Pancreas (tissue), 10 donors: ENCODE data around the gene ZSCAN20. TPM values are rescaled to one million over a fixed set of nuclear protein-coding genes. Genes with fewer than 3 reads are reported as not detected.

Experiments used
- ATAC-seq, 4 donors: fragments of 200-7000 bp; cut with Tn5 transposase; one replicate each; pipeline versions ENCODE4 v1.8.0 to v1.9.1; 2020; ENCODE audit warnings: mild to moderate bottlenecking in 4 of 4, moderate library complexity in 4 of 4
- DNase-seq, 6 donors: peaks; one replicate each; pipeline ENCODE4 v3.0.0-alpha.2; 2020
- FAIRE-seq: peaks from 2 replicates; lab custom pipeline; 2012; peaks lifted over from hg19 to GRCh38; lab: Jason Lieb, UNC
- H3K27ac ChIP-seq, 4 donors: fragments of 200-600 bp; sonication (generic); 1 replicate in 3 of 4; 2 replicates in 1 of 4; pipeline versions ENCODE4 v1.5.0 to v1.8.0; 2020
- H3K27me3 ChIP-seq, 4 donors: fragments of 200-600 bp; one replicate each; pipeline ENCODE4 v1.8.0; 2021
- H3K36me3 ChIP-seq, 3 donors: fragments of 200-600 bp; sonication (generic) in 1 of 3; one replicate each; pipeline versions ENCODE4 v1.5.0 to v1.8.0; 2020 to 2021
- H3K4me1 ChIP-seq, 3 donors: fragments of 200-600 bp; one replicate each; pipeline ENCODE4 v1.8.0; 2021
- H3K4me3 ChIP-seq, 4 donors: fragments of 200-600 bp; sonication (generic) in 2 of 4; one replicate each; pipeline versions ENCODE4 v1.5.0 to v1.8.0; 2020 to 2021
- H3K9me3 ChIP-seq, 4 donors: fragments of 200-600 bp; one replicate each; pipeline ENCODE4 v1.8.0; 2021
- WGBS, 2 donors: extraction: QIAGEN DNeasy Blood & Tissue Kit; methylation state at CpG; one replicate each; pipeline ENCODE4 v1.1.7; 2013; 5-methylcytosine and 5-hydroxymethylcytosine counted together
- intact Hi-C, 3 donors: fragments of 100-400 bp; cut with DNase I; formaldehyde crosslinking; loops; one replicate each; pipeline versions ENCODE4 v1.11.1 to v1.14.2; 2022
- polyA plus RNA-seq, 2 donors: library from polyadenylated mRNA; stranded (reverse); fragments of 200-250 nt; gene quantifications; one replicate each; pipeline ENCODE4 v1.2.3, GENCODE V29; 2013
- total RNA-seq, 6 donors: library from RNA; stranded (reverse); fragmentation: NEBNext Ultra II Directional in 4 of 6; extraction: Animal tissue kit (Norgen Biotek cat#: 25700) in 4 of 6; gene quantifications; one replicate each; pipeline versions ENCODE4 v1.2.1 to v1.2.4, GENCODE V29; 2021 to 2023
- TF ChIP-seq, protein P1 (sequence below), 4 donors: fragments of 200-600 bp; sonication (generic) in 3 of 4; IDR thresholded peaks; one replicate each; pipeline versions ENCODE4 v1.5.0 to v1.8.0; 2021; ENCODE audit warnings: antibody characterized with exemption in 4 of 4
- donor health status: healthy with polysubstance abuse.
- donor health status: DM: no; HTN: no; CAD: no; lungs with moderate emphysema.
- donor health status: DM: no; HTN: no; CAD: no.
- donor health status: control.
- donor health status: control.
- donor health status: Bipolar disorder and iron deficiency.
- donor health status: DM: yes; HTN: yes; CAD: no.
- donor health status: DM: no; HTN: no; CAD: no.
- donor health status: DM: no; HTN: no; CAD: no.
- donor health status: DM: yes; HTN: yes; CAD: no.

The ZSCAN20 gene
- total and polyA plus RNA-seq, 8 donors, result 0.68 to 3.4 (median 1.8) TPM

DNA sequence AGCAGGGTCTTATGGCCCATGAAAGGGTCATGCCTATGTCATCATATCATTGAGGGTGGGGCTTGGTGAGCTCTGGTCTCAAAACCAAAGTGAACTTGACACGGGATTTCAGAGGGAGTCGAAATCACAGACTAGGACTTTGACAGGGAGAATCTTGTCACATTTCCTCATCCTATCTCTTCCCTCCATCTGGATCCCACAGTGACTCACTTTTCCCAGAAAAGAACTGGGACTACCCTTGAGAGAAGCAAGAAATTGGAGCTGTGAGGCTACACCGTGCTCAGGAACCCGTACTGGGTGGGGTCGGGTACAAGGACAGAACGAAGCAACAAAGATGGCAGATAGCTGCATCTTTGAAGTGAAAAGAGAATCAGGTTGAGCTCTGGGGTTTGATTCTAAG is 69.5 kb downstream of the ZSCAN20 start:
- DNase-seq (no peak), FAIRE-seq (no peak), ATAC-seq (no peak)
- intact Hi-C loops, result no loop called here
- 89 to 92% methylated on average over 6 of the region's 6 CpGs for WGBS, 2 donors
- TF ChIP-seq, protein P1, sequence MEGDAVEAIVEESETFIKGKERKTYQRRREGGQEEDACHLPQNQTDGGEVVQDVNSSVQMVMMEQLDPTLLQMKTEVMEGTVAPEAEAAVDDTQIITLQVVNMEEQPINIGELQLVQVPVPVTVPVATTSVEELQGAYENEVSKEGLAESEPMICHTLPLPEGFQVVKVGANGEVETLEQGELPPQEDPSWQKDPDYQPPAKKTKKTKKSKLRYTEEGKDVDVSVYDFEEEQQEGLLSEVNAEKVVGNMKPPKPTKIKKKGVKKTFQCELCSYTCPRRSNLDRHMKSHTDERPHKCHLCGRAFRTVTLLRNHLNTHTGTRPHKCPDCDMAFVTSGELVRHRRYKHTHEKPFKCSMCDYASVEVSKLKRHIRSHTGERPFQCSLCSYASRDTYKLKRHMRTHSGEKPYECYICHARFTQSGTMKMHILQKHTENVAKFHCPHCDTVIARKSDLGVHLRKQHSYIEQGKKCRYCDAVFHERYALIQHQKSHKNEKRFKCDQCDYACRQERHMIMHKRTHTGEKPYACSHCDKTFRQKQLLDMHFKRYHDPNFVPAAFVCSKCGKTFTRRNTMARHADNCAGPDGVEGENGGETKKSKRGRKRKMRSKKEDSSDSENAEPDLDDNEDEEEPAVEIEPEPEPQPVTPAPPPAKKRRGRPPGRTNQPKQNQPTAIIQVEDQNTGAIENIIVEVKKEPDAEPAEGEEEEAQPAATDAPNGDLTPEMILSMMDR (IDR thresholded peaks at IDR 0.05), result no peak
- H3K4me1 ChIP-seq, result no peaks in the 10 kb centered on the region
- H3K27me3 ChIP-seq, result no peaks in the 10 kb centered on the region
- H3K4me3 ChIP-seq, result no peak overlapping the region
- H3K27ac ChIP-seq, result no peak overlapping the region
- no peaks in the 10 kb centered on the region for H3K9me3 ChIP-seq
- no peaks in the 10 kb centered on the region for H3K36me3 ChIP-seq

Other genes with a start within 250 kb of the ZSCAN20 start
- gene ZNF362, start 216.2 kb upstream of the ZSCAN20 start, total RNA-seq, result 10 to 100 TPM; 11.8 to 19.7 (median 13.5) TPM
- gene ZNF362, start 216.2 kb upstream of the ZSCAN20 start, polyA plus RNA-seq, result 10 to 100 TPM; 13.3 to 14.9 TPM
- not detected for gene A3GALT2, start 151.5 kb upstream of the ZSCAN20 start, total RNA-seq
- gene A3GALT2, start 151.5 kb upstream of the ZSCAN20 start, polyA plus RNA-seq, result under 1 TPM in 1 of 2 donors, not detected in 1; 0.07 TPM
- 10 to 100 TPM; 21.8 to 58.8 (median 37.3) TPM for gene PHC2, start 41.5 kb upstream of the ZSCAN20 start, total RNA-seq
- 10 to 100 TPM; 45.2 to 62.1 TPM for gene PHC2, start 41.5 kb upstream of the ZSCAN20 start, polyA plus RNA-seq